PFSK-1 (cell line): ENCODE results near the gene PLIN5.

Experiments
- POLR2AphosphoS5 ChIP-seq: IDR thresholded peaks from 2 replicates; pipeline ENCODE4 v1.6.1; 2012; ENCODE audit warnings: low read depth, mild to moderate bottlenecking, control low read depth, low read length, moderate library complexity
- SIN3A ChIP-seq: IDR thresholded peaks from 2 replicates; pipeline ENCODE4 v1.6.1; 2012; ENCODE audit warnings: mild to moderate bottlenecking, low read length, moderate library complexity, borderline replicate concordance; ENCODE audit not compliant: insufficient read depth
- TAF1 ChIP-seq: IDR thresholded peaks from 2 replicates; pipeline ENCODE4 v1.6.1; 2012; ENCODE audit warnings: low read length, control low read depth, borderline replicate concordance; ENCODE audit not compliant: insufficient read depth
- TF ChIP-seq, protein P1 (sequence below), 2 experiments: IDR thresholded peaks; 2 replicates each; pipeline versions ENCODE4 v1.6.1 to v1.8.0; 2011 to 2012; ENCODE audit warnings: low read depth in 2 of 2, low read length in 2 of 2, control low read depth in 1 of 2, inconsistent platforms in 1 of 2, mild to moderate bottlenecking in 1 of 2, moderate library complexity in 1 of 2; ENCODE audit not compliant: insufficient read depth in 1 of 2

DNA sequence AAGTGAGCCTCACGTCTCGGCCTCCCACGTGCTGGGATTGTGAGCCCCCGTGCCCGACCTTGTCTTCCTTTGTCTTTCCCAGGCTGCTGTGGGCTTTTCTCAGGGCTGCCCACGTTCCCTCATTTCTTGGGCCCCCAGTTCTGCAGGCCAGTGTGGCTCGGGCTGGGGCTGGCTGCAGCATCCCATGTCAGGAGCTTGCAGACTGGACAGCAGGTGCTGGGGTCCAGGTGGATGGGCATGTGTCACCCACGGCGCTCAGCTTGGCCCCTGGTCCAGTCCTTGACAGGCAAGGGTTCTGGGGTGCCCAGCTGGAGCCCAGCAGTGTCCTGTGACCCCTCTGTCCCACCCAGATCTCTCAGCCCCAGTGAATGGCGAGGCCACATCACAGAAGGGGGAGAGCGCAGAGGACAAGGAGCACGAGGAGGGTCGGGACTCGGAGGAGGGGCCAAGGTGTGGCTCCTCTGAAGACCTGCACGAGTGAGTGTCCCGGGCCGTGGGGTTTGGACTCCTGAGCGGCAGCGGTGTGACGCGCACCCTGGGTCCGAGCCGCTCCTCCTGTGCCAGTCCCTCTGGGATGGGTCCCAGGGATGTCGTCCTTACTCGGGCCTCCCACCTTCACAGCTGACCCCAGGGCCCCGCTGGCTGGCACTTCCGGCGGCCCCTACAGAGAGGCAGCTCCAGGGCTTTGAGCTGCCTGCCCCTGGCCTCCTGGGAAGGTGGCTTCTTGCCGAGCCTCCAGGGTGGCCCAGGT lies 34.0 kb downstream of the PLIN5 start:
- TF ChIP-seq TAF1 (no peak), POLR2AphosphoS5 (no peak), SIN3A (no peak)
- TF ChIP-seq, protein P1, sequence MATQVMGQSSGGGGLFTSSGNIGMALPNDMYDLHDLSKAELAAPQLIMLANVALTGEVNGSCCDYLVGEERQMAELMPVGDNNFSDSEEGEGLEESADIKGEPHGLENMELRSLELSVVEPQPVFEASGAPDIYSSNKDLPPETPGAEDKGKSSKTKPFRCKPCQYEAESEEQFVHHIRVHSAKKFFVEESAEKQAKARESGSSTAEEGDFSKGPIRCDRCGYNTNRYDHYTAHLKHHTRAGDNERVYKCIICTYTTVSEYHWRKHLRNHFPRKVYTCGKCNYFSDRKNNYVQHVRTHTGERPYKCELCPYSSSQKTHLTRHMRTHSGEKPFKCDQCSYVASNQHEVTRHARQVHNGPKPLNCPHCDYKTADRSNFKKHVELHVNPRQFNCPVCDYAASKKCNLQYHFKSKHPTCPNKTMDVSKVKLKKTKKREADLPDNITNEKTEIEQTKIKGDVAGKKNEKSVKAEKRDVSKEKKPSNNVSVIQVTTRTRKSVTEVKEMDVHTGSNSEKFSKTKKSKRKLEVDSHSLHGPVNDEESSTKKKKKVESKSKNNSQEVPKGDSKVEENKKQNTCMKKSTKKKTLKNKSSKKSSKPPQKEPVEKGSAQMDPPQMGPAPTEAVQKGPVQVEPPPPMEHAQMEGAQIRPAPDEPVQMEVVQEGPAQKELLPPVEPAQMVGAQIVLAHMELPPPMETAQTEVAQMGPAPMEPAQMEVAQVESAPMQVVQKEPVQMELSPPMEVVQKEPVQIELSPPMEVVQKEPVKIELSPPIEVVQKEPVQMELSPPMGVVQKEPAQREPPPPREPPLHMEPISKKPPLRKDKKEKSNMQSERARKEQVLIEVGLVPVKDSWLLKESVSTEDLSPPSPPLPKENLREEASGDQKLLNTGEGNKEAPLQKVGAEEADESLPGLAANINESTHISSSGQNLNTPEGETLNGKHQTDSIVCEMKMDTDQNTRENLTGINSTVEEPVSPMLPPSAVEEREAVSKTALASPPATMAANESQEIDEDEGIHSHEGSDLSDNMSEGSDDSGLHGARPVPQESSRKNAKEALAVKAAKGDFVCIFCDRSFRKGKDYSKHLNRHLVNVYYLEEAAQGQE (IDR thresholded peaks at IDR 0.05; ENCODE audit: insufficient read depth in 1 of 2, low read depth in 2 of 2, low read length in 2 of 2) = no peak
